ENCODE data around the gene ZFHX2.

DNA sequence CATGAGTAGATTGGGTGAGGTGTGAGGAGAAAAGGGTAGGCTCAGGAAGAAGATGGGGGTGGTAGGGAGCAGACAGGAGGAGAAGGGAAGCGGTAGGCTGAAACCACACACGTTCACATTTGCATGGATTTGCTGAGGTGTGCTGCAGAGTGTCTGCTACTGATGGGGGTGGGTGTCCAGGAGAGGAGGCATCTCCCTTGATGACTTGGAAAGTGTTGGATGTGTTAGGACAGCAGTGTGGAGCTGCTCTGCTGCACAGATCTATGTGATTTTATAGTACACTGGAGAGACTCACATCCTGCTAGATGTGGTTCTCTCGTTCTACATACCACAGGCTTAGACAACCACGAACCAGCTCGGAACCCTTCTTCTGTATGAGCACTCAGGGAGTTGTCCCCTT is 9.3 kb downstream of the ZFHX2 start:
- TF ChIP-seq, protein P1, sequence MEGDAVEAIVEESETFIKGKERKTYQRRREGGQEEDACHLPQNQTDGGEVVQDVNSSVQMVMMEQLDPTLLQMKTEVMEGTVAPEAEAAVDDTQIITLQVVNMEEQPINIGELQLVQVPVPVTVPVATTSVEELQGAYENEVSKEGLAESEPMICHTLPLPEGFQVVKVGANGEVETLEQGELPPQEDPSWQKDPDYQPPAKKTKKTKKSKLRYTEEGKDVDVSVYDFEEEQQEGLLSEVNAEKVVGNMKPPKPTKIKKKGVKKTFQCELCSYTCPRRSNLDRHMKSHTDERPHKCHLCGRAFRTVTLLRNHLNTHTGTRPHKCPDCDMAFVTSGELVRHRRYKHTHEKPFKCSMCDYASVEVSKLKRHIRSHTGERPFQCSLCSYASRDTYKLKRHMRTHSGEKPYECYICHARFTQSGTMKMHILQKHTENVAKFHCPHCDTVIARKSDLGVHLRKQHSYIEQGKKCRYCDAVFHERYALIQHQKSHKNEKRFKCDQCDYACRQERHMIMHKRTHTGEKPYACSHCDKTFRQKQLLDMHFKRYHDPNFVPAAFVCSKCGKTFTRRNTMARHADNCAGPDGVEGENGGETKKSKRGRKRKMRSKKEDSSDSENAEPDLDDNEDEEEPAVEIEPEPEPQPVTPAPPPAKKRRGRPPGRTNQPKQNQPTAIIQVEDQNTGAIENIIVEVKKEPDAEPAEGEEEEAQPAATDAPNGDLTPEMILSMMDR (conservative IDR thresholded peaks at IDR 0.05; ENCODE audit: low read depth, low read length) = no peak
- TF ChIP-seq POLR2A (IDR thresholded peaks at IDR 0.05; ENCODE audit: low read depth, low read length) (no peak), CEBPB (IDR thresholded peaks at IDR 0.05; ENCODE audit: low read depth, low read length) (no peak), MAZ (IDR thresholded peaks at IDR 0.05; ENCODE audit: borderline replicate concordance, low read depth, low read length) (no peak), CHD1 (IDR thresholded peaks at IDR 0.05; ENCODE audit: low read depth, low read length) (no peak), BHLHE40 (IDR thresholded peaks at IDR 0.05; ENCODE audit: low read depth, low read length) (no peak), MXI1 (IDR thresholded peaks at IDR 0.05; ENCODE audit: borderline replicate concordance, low read depth, low read length) (no peak), MAFK (IDR thresholded peaks at IDR 0.05; ENCODE audit: low read depth, low read length) (no peak), RFX5 (IDR thresholded peaks at IDR 0.05; ENCODE audit: low read depth, low read length) (no peak), RAD21 (IDR thresholded peaks at IDR 0.05; ENCODE audit: low read length) (no peak), RCOR1 (IDR thresholded peaks at IDR 0.05; ENCODE audit: insufficient replicate concordance, low read length) (no peak), SMC3 (IDR thresholded peaks at IDR 0.05; ENCODE audit: low read depth, low read length) (no peak), NFE2L2 (IDR thresholded peaks at IDR 0.05; ENCODE audit: low read depth, low read length) (no peak)
- TF ChIP-seq, protein P2, sequence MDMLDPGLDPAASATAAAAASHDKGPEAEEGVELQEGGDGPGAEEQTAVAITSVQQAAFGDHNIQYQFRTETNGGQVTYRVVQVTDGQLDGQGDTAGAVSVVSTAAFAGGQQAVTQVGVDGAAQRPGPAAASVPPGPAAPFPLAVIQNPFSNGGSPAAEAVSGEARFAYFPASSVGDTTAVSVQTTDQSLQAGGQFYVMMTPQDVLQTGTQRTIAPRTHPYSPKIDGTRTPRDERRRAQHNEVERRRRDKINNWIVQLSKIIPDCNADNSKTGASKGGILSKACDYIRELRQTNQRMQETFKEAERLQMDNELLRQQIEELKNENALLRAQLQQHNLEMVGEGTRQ (IDR thresholded peaks at IDR 0.05; ENCODE audit: low read depth, low read length) = no peak
